Astrocyte of the cerebellum (primary cell): ENCODE measurements around the gene CETP.
A peak's percentile ranks its signal among the peaks of the same experiment; 100 is the strongest.
"Not testable (repeated sequence)": the region's sequence is repeated elsewhere in the genome, so short reads cannot be mapped to it uniquely, and the experiment has no call there.

Experiments used
- DNase-seq: peaks from one replicate; pipeline ENCODE4 v3.0.0-alpha.2; 2011; ENCODE audit warnings: low read depth
- H3K4me3 ChIP-seq: 2 replicates; pipeline ENCODE4 v1.5.1; 2011; ENCODE audit warnings: mild to moderate bottlenecking, low read depth, low read length, moderate library complexity
- CTCF ChIP-seq: IDR thresholded peaks from 2 replicates; pipeline ENCODE4 v1.5.1; 2012; ENCODE audit warnings: low read length, low read depth, moderate library complexity, mild to moderate bottlenecking; ENCODE audit errors: missing control alignments
- in situ Hi-C: cut with HindIII; loops from 2 replicates; pipeline ENCODE4 v1.10.0; 2017; ENCODE audit warnings: low sequenced_read_pairs

Gene CETP

DNA sequence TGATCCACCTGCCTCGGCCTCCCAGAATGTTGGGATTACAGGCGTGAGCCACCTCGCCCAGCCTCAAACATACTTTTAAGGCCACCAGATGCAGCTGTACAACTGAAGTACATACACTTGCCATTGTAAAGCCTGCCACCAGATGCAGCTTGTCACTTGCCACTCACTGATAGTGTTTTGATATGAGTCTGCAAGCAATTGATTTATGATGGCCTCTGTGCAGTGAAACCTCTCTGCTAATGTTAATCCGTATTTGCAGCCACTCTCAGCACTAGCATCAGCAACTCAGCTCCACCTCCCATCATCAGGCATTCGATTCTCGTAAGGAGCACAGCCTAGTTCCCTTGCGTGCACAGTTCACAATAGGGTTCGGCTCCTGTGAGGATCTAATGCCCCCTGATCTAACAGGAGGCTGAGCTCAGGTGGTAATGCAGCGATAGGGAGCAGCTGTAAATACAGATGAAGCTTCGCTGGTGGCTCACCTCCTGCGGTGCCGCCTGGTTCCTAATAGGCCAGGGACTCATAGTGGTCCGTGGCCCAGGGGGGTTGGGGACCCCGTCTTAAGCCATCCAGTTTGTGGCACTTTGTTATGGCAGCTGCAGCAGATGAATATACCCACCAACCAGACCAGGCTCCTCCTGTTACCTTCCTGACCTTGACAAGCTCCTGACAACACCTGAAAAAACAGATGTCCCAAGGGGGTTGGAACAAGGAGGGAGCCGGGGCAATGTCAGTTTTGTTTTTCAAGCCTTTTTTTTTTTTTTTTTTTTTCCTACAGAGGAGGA is 31.1 kb upstream of the CETP start:
- in situ Hi-C loops = loop anchor here (5.0 kb wide), 1 partner anchor 63 kb away; the partner anchor contains the start of gene SLC12A3
- DNase-seq = no peak
- TF ChIP-seq CTCF = no peak
- no peak overlapping the region for H3K4me3 ChIP-seq

DNA sequence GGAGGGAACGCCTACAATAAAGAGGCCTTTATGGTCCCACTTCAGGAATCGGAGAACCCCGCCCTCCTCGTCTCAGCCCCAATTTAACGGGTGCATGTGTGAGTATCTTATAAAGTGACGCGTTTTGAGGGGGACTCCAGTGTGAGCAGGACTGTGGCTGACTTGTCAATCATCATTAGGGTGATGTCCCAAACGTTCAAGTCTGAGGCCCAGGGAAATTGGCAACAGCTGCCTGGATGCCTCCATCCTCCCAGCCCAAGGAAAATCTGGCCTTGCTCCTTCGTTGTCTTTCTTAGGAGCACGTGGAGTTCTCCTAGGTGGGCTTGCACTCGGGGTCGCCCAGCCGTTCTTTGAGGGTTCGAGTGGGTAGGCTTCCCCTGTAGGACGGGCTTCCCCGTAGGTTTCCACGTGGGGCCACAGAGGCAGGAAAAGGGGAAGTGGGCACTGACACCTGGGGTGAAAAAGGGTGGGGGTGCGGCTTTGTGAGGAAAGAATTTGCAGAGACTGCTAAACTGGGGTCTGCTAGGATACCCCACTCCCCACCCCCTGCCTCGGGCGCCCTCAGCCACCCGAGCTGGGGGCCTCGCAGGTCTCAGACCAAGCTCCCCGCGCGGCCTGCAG is 30.4 kb upstream of the CETP start:
- no peak for TF ChIP-seq CTCF
- no peak for DNase-seq
- H3K4me3 ChIP-seq = peak overlapping the region; percentile 99
- in situ Hi-C loops = loop anchor here (5.0 kb wide), 1 partner anchor 64 kb away; the partner anchor contains the start of gene SLC12A3

GRCh38 chr16:56931892-56932720 is 29.6 kb upstream of the CETP start, which contains the start of gene HERPUD1:
HERPUD1 (plus strand) TSS chr16:56932142; CDS start chr16:56932245, 103 bp downstream.
- peak; percentile 89 for DNase-seq
- peak within 1 kb of the TSS; percentile 99 for H3K4me3 ChIP-seq
- peak; percentile 6 for TF ChIP-seq CTCF
- in situ Hi-C loops = loop anchor here (5.0 kb wide), 1 partner anchor 65 kb away; the partner anchor contains the start of gene SLC12A3

DNA sequence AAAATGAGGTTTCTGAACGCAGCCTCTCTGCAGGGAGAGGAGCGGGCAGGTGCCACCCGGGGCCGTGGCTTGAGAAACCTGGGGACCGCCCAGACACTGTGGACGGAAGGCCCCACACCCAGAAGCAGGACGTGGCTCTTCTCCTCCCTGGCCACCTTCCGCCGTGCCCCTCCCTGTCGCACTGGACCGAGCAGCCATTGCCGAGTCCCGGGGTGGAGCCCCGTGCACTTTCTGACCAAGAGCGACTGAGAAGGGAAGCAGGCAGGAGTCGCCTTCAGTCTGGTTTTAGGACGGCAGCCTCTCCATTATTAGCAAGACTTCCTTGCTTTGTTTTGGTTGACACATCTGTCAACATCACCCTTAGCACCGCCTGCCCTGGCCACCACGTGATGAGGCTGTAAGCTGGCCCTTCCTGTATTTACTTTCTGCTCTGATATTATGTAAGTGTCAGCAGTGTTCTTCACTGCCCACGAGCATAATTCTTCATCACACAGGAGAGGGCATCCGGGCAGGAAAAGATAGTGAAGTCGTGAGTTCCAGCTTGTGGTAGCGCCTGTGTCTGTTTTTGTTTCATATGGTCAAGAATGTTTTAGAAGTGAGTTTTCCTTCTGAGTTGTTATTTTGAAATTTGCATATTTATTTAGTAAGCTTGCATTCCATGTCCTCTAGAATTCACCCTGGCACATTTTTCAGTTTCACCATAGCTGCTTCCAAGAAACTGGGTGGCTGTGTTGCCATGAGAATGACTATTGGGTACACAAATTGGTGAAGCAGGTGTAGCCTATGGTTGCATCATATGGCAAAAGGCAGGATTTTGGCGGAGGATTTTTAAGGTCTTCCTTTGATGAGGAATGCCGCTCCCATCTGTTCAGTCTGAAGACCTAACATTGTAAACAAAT is 28.8 kb upstream of the CETP start:
- in situ Hi-C loops = loop anchor here (5.0 kb wide), 1 partner anchor 66 kb away; the partner anchor contains the start of gene SLC12A3
- TF ChIP-seq CTCF = no peak
- H3K4me3 ChIP-seq = peak overlapping the region; percentile 99
- DNase-seq = no peak

- no peak for DNase-seq
- H3K4me3 ChIP-seq = peak overlapping the region; percentile 99
- in situ Hi-C loops = loop anchor here (5.0 kb wide), 1 partner anchor 67 kb away; the partner anchor contains the start of gene SLC12A3
- TF ChIP-seq CTCF = no peak
Measured at GRCh38 chr16:56933828-56934598, 27.7 kb upstream of the CETP start.

DNA sequence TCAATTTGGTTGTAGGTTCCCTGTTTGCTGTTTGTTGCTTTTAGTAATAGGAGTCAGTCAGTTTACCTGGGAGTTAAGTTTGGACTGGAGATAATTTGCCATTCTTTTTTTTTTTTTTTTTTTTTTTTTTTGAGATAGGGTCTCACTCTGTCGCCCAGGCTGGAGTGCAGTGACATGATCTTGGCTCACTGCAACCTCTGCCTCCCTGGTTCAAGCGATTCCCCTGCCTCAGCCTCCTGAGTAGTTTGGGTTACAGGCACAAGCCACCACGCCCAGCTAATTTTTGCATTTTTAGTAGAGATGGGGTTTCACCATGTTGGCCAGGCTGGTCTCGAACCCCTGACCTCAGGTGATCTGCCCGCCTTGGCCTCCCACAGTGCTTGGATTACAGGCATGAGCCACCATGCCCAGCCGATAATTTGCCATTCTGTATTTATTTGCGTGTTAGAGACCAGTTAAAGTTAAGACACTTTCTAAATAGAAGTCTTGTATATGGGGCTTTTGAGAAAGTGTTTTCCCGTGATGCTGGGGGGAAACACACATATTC is 27.1 kb upstream of the CETP start:
- not testable (repeated sequence) for DNase-seq
- in situ Hi-C loops = loop anchor here (5.0 kb wide), 1 partner anchor 67 kb away; the partner anchor contains the start of gene SLC12A3
- H3K4me3 ChIP-seq = peak overlapping the region; percentile 99
